ENCODE measurements around the gene GATD1.

GRCh38 chr11:818396-819128 is 41.3 kb upstream of the GATD1 start, which contains the start of gene PNPLA2:
- TF ChIP-seq POLR2AphosphoS2 (IDR thresholded peaks at IDR 0.05; ENCODE audit: low read length) (no peak), SMARCC2 (IDR thresholded peaks at IDR 0.05; ENCODE audit: low read depth) (no peak), POLR2AphosphoS5 (IDR thresholded peaks at IDR 0.05; ENCODE audit: control insufficient read depth, insufficient read depth, low read depth, low read length) (no peak), ZNF785 (CRISPR knock-in tag; IDR thresholded peaks at IDR 0.05) (no peak)
- TF ChIP-seq, protein P1, sequence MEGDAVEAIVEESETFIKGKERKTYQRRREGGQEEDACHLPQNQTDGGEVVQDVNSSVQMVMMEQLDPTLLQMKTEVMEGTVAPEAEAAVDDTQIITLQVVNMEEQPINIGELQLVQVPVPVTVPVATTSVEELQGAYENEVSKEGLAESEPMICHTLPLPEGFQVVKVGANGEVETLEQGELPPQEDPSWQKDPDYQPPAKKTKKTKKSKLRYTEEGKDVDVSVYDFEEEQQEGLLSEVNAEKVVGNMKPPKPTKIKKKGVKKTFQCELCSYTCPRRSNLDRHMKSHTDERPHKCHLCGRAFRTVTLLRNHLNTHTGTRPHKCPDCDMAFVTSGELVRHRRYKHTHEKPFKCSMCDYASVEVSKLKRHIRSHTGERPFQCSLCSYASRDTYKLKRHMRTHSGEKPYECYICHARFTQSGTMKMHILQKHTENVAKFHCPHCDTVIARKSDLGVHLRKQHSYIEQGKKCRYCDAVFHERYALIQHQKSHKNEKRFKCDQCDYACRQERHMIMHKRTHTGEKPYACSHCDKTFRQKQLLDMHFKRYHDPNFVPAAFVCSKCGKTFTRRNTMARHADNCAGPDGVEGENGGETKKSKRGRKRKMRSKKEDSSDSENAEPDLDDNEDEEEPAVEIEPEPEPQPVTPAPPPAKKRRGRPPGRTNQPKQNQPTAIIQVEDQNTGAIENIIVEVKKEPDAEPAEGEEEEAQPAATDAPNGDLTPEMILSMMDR (IDR thresholded peaks at IDR 0.05 in 2 of 3, conservative IDR thresholded peaks at IDR 0.05 in 1 of 3; ENCODE audit: insufficient read depth in 2 of 3, low read depth in 1 of 3, low read length in 3 of 3), result no peak
- TF ChIP-seq, protein P2, sequence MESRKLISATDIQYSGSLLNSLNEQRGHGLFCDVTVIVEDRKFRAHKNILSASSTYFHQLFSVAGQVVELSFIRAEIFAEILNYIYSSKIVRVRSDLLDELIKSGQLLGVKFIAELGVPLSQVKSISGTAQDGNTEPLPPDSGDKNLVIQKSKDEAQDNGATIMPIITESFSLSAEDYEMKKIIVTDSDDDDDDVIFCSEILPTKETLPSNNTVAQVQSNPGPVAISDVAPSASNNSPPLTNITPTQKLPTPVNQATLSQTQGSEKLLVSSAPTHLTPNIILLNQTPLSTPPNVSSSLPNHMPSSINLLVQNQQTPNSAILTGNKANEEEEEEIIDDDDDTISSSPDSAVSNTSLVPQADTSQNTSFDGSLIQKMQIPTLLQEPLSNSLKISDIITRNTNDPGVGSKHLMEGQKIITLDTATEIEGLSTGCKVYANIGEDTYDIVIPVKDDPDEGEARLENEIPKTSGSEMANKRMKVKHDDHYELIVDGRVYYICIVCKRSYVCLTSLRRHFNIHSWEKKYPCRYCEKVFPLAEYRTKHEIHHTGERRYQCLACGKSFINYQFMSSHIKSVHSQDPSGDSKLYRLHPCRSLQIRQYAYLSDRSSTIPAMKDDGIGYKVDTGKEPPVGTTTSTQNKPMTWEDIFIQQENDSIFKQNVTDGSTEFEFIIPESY (CRISPR knock-in tag; IDR thresholded peaks at IDR 0.05), result no peak

Data from K562 (cell line).